PC-9 (cell line): Measurements from ENCODE around the gene PLPPR1.

Experiments used
- CTCF ChIP-seq: fragments of 200-600 bp; sonication (generic); conservative IDR thresholded peaks from 2 replicates; pipeline ENCODE4 v1.6.1; 2017; ENCODE audit warnings: mixed run types, antibody characterized with exemption, mild to moderate bottlenecking, moderate library complexity
- EZH2 ChIP-seq: fragments of 200-600 bp; sonication (generic); IDR thresholded peaks from 2 replicates; pipeline ENCODE4 v1.8.0; 2017; ENCODE audit warnings: antibody characterized with exemption, low read depth

DNA sequence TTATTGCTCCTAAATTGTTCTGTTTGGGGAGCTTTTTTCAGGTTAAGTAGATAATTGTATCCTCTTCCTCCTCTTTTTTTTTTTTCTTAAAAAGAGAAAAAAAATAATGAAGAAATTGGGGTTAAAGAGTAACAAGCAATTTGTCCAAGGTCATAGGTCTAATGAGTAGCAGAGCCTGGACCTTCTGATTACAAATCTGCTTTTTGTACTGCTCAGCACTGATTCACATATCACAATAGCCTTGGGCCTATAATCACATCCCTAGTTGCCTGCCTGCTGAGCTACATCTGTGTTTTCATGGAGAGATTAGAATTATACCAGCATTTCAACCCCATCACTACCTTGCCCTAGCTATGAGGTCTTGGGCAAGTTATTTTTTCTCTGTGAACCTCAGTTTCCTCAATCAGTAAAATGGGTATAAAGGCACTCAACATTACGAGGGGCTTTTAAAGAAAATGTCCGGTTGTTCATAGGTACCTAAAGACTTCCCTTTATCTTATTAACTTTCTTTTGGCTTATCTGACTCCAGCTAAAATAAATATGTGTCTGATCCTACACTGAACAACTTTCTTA, 204.0 kb downstream of the PLPPR1 start:
- TF ChIP-seq EZH2 (no peak), CTCF (no peak)
